ENCODE data around the gene KRTAP10-8. TPM values are rescaled to one million over a fixed set of nuclear protein-coding genes. Genes with fewer than 3 reads are reported as not detected.

The KRTAP10-8 gene
- total and polyA plus RNA-seq, 2 donors (not counting 1 experiment from before 2014, with no cell fraction given) = not detected

- Histone ChIP-seq H4K20me1 (ENCODE audit: control insufficient read depth, extremely low read depth, insufficient read depth, low read length) (no peaks in the 10 kb centered on the region), H3K4me1 (ENCODE audit: control insufficient read depth, extremely low read depth, insufficient read depth, low read length) (no peaks in the 10 kb centered on the region), H3K4me3 (replicated peaks in 1 of 4; ENCODE audit: control extremely low read depth in 1 of 4, insufficient read depth in 1 of 4, low read depth in 3 of 4, low read length in 4 of 4) (no peak overlapping the region), H3K9me3 (ENCODE audit: control insufficient read depth, insufficient read depth, low read depth, low read length) (no peaks in the 10 kb centered on the region), H3K79me2 (ENCODE audit: control insufficient read depth, insufficient read depth, low read length) (no peaks in the 10 kb centered on the region), H3K27me3 (ENCODE audit: control insufficient read depth, insufficient read depth, low read length) (no peaks in the 10 kb centered on the region), H3K36me3 (ENCODE audit: control insufficient read depth, insufficient read depth, low read length) (no peaks in the 10 kb centered on the region), H2AFZ (ENCODE audit: low read length) (no peak overlapping the region), H3K27ac (ENCODE audit: insufficient read depth, low read length) (no peak overlapping the region), H3K4me2 (ENCODE audit: extremely low read depth, insufficient read depth, low read length) (no peak overlapping the region), H3K9ac (ENCODE audit: insufficient read depth, low read length) (no peak overlapping the region)
- TF ChIP-seq CTCF (conservative IDR thresholded peaks at IDR 0.05 in 1 of 2, IDR thresholded peaks at IDR 0.05 in 1 of 2; ENCODE audit: low read depth in 1 of 2, low read length in 2 of 2) (no peak), EZH2 (IDR thresholded peaks at IDR 0.05; ENCODE audit: low read length, missing control alignments) (no peak)
- DNase-seq (ENCODE audit: low read depth in 2 of 2) = no peak
Measured at GRCh38 chr21:44614161-44614631, 2.3 kb downstream of the KRTAP10-8 start.

- no peaks in the 10 kb centered on the region for H3K27me3 ChIP-seq (ENCODE audit: control insufficient read depth, insufficient read depth, low read length)
- no peaks in the 10 kb centered on the region for H3K36me3 ChIP-seq (ENCODE audit: control insufficient read depth, insufficient read depth, low read length)
- H3K79me2 ChIP-seq (ENCODE audit: control insufficient read depth, insufficient read depth, low read length) = no peaks in the 10 kb centered on the region
- H3K4me3 ChIP-seq (replicated peaks in 1 of 4; ENCODE audit: control extremely low read depth in 1 of 4, insufficient read depth in 1 of 4, low read depth in 3 of 4, low read length in 4 of 4) = no peak overlapping the region
- H3K27ac ChIP-seq (ENCODE audit: insufficient read depth, low read length) = no peak overlapping the region
- no peaks in the 10 kb centered on the region for H3K9me3 ChIP-seq (ENCODE audit: control insufficient read depth, insufficient read depth, low read depth, low read length)
- DNase-seq (ENCODE audit: low read depth in 2 of 2) = no peak
- H3K4me2 ChIP-seq (ENCODE audit: extremely low read depth, insufficient read depth, low read length) = no peak overlapping the region
- H3K9ac ChIP-seq (ENCODE audit: insufficient read depth, low read length) = no peak overlapping the region
- no peaks in the 10 kb centered on the region for H3K4me1 ChIP-seq (ENCODE audit: control insufficient read depth, extremely low read depth, insufficient read depth, low read length)
- no peak overlapping the region for H2AFZ ChIP-seq (ENCODE audit: low read length)
- TF ChIP-seq EZH2 (IDR thresholded peaks at IDR 0.05; ENCODE audit: low read length, missing control alignments) = no peak
- TF ChIP-seq CTCF (conservative IDR thresholded peaks at IDR 0.05 in 1 of 2, IDR thresholded peaks at IDR 0.05 in 1 of 2; ENCODE audit: low read depth in 1 of 2, low read length in 2 of 2) = no peak
- H4K20me1 ChIP-seq (ENCODE audit: control insufficient read depth, extremely low read depth, insufficient read depth, low read length) = no peaks in the 10 kb centered on the region
Measured at GRCh38 chr21:44614961-44615391, 3.1 kb downstream of the KRTAP10-8 start.

GRCh38 chr21:44615466-44615865 is 3.6 kb downstream of the KRTAP10-8 start:
- Histone ChIP-seq H3K36me3 (ENCODE audit: control insufficient read depth, insufficient read depth, low read length) (no peaks in the 10 kb centered on the region), H2AFZ (ENCODE audit: low read length) (no peak overlapping the region), H3K9me3 (ENCODE audit: control insufficient read depth, insufficient read depth, low read depth, low read length) (no peaks in the 10 kb centered on the region), H4K20me1 (ENCODE audit: control insufficient read depth, extremely low read depth, insufficient read depth, low read length) (no peaks in the 10 kb centered on the region), H3K4me2 (ENCODE audit: extremely low read depth, insufficient read depth, low read length) (no peak overlapping the region), H3K79me2 (ENCODE audit: control insufficient read depth, insufficient read depth, low read length) (no peaks in the 10 kb centered on the region), H3K4me3 (replicated peaks in 1 of 4; ENCODE audit: control extremely low read depth in 1 of 4, insufficient read depth in 1 of 4, low read depth in 3 of 4, low read length in 4 of 4) (no peak overlapping the region), H3K27me3 (ENCODE audit: control insufficient read depth, insufficient read depth, low read length) (no peaks in the 10 kb centered on the region), H3K4me1 (ENCODE audit: control insufficient read depth, extremely low read depth, insufficient read depth, low read length) (no peaks in the 10 kb centered on the region), H3K27ac (ENCODE audit: insufficient read depth, low read length) (no peak overlapping the region), H3K9ac (ENCODE audit: insufficient read depth, low read length) (no peak overlapping the region)
- TF ChIP-seq EZH2 (IDR thresholded peaks at IDR 0.05; ENCODE audit: low read length, missing control alignments) (no peak), CTCF (conservative IDR thresholded peaks at IDR 0.05 in 1 of 2, IDR thresholded peaks at IDR 0.05 in 1 of 2; ENCODE audit: low read depth in 1 of 2, low read length in 2 of 2) (no peak)
- DNase-seq (ENCODE audit: low read depth in 2 of 2) = no peak
